ENCODE data around the gene NGF.

NGF gene

DNA sequence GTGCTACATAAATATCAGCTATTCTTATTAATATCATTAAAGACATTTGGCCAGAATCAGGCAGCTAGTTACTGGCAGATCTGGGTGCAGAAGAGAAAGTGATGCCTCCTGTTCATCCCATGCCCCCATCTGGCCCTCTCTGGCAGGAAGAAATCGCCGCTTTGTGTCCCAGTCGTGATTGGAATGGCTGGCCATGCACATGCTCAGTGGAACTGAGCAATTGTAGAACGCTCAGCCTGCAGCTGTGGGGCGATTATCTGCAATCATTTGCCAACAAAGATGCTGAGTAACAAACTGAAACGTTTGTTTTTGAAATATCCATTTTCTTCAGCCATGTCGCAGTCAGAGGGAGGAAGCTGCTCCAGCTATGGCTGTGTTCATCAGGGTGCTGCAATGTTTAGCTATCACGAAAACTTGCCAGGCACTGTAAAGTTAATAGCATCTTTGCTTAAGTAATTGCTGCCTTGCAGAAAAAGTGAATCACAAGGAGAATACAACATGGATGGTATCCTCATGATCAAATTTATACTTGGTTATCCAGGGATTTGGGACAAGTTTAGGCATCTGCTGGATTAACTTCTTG is 36.5 kb downstream of the NGF start:
- Histone ChIP-seq H2AK5ac (ENCODE audit: low read length) (no peak overlapping the region), H2BK12ac (ENCODE audit: low read length) (peak overlapping the region; percentile 67), H3K9me3 (ENCODE audit: insufficient read depth, low read depth, low read length) (no peaks in the 10 kb centered on the region), H3K9ac (ENCODE audit: low read length) (no peak overlapping the region), H3K79me2 (ENCODE audit: control insufficient read depth, insufficient read depth, low read length, poor library complexity) (no peaks in the 10 kb centered on the region), H3K36me3 (ENCODE audit: control insufficient read depth in 1 of 2, insufficient read depth in 2 of 2, low read length in 2 of 2) (no peaks in the 10 kb centered on the region), H3K23ac (ENCODE audit: low read length) (no peak overlapping the region), H4K91ac (ENCODE audit: low read depth, low read length) (peak overlapping the region; percentile 60), H3K4me1 (ENCODE audit: control insufficient read depth in 1 of 2, insufficient read depth in 2 of 2, low read length in 2 of 2) (peaks cover 17 to 26% of the 10 kb centered on the region in 2 experiments), H4K8ac (ENCODE audit: low read depth, low read length) (no peak overlapping the region), H3K79me1 (ENCODE audit: low read length) (peaks cover 11% of the 10 kb centered on the region), H2BK5ac (ENCODE audit: low read depth, low read length, poor library complexity) (peak overlapping the region; percentile 45), H3K4me3 (ENCODE audit: low read depth, low read length) (no peak overlapping the region), H2AFZ (ENCODE audit: insufficient read depth, low read length, poor library complexity) (no peak overlapping the region), H3K14ac (ENCODE audit: low read length) (no peak overlapping the region), H2BK120ac (ENCODE audit: insufficient read depth, low read length, poor library complexity) (peak overlapping the region; percentile 36), H3K27me3 (ENCODE audit: insufficient read depth, low read length) (no peaks in the 10 kb centered on the region), H3K4me2 (ENCODE audit: low read length) (no peak overlapping the region), H3K27ac (ENCODE audit: low read depth, low read length) (peak overlapping the region; percentile 80), H3K4ac (ENCODE audit: low read depth, low read length) (no peak overlapping the region), H3K18ac (ENCODE audit: low read length) (no peak overlapping the region), H4K12ac (ENCODE audit: low read depth, low read length) (no peak overlapping the region)
- no peak for DNase-seq
- no CpG with 5 or more reads among the region's 8 CpGs for WGBS (ENCODE audit: extremely low coverage, insufficient coverage, insufficient read length)

GRCh38 chr1:115300087-115300876 is 37.8 kb downstream of the NGF start:
- Histone ChIP-seq H3K18ac (ENCODE audit: low read length) (no peak overlapping the region), H3K4ac (ENCODE audit: low read depth, low read length) (no peak overlapping the region), H3K79me2 (ENCODE audit: control insufficient read depth, insufficient read depth, low read length, poor library complexity) (no peaks in the 10 kb centered on the region), H3K9ac (ENCODE audit: low read length) (no peak overlapping the region), H3K9me3 (ENCODE audit: insufficient read depth, low read depth, low read length) (no peaks in the 10 kb centered on the region), H3K4me1 (ENCODE audit: control insufficient read depth in 1 of 2, insufficient read depth in 2 of 2, low read length in 2 of 2) (peaks cover 17 to 26% of the 10 kb centered on the region in 2 experiments), H4K91ac (ENCODE audit: low read depth, low read length) (peak overlapping the region; percentile 16), H2AFZ (ENCODE audit: insufficient read depth, low read length, poor library complexity) (no peak overlapping the region), H3K27me3 (ENCODE audit: insufficient read depth, low read length) (no peaks in the 10 kb centered on the region), H3K79me1 (ENCODE audit: low read length) (peaks cover 11% of the 10 kb centered on the region), H3K27ac (ENCODE audit: low read depth, low read length) (peak overlapping the region; percentile 80), H3K4me2 (ENCODE audit: low read length) (peak overlapping the region; percentile 35), H4K8ac (ENCODE audit: low read depth, low read length) (no peak overlapping the region), H2BK12ac (ENCODE audit: low read length) (peak overlapping the region; percentile 5), H3K36me3 (ENCODE audit: control insufficient read depth in 1 of 2, insufficient read depth in 2 of 2, low read length in 2 of 2) (no peaks in the 10 kb centered on the region), H4K12ac (ENCODE audit: low read depth, low read length) (no peak overlapping the region), H3K23ac (ENCODE audit: low read length) (no peak overlapping the region), H2BK120ac (ENCODE audit: insufficient read depth, low read length, poor library complexity) (peak overlapping the region; percentile 47), H2AK5ac (ENCODE audit: low read length) (no peak overlapping the region), H2BK5ac (ENCODE audit: low read depth, low read length, poor library complexity) (peak overlapping the region; percentile 83), H3K14ac (ENCODE audit: low read length) (peak overlapping the region; percentile 15), H3K4me3 (ENCODE audit: low read depth, low read length) (no peak overlapping the region)
- DNase-seq: peak; percentile 73 to 78
- WGBS (ENCODE audit: extremely low coverage, insufficient coverage, insufficient read length): no CpG with 5 or more reads among the region's 8 CpGs

- Histone ChIP-seq H4K8ac (ENCODE audit: low read depth, low read length) (no peak overlapping the region), H3K18ac (ENCODE audit: low read length) (no peak overlapping the region), H3K14ac (ENCODE audit: low read length) (no peak overlapping the region), H4K12ac (ENCODE audit: low read depth, low read length) (no peak overlapping the region), H3K9ac (ENCODE audit: low read length) (no peak overlapping the region), H2BK5ac (ENCODE audit: low read depth, low read length, poor library complexity) (no peak overlapping the region), H3K4me1 (ENCODE audit: control insufficient read depth in 1 of 2, insufficient read depth in 2 of 2, low read length in 2 of 2) (peaks cover 17 to 26% of the 10 kb centered on the region in 2 experiments), H3K79me2 (ENCODE audit: control insufficient read depth, insufficient read depth, low read length, poor library complexity) (no peaks in the 10 kb centered on the region), H2BK120ac (ENCODE audit: insufficient read depth, low read length, poor library complexity) (no peak overlapping the region), H3K4me2 (ENCODE audit: low read length) (no peak overlapping the region), H3K27me3 (ENCODE audit: insufficient read depth, low read length) (no peaks in the 10 kb centered on the region), H3K9me3 (ENCODE audit: insufficient read depth, low read depth, low read length) (no peaks in the 10 kb centered on the region), H2AFZ (ENCODE audit: insufficient read depth, low read length, poor library complexity) (no peak overlapping the region), H4K91ac (ENCODE audit: low read depth, low read length) (no peak overlapping the region), H3K27ac (ENCODE audit: low read depth, low read length) (no peak overlapping the region), H3K4ac (ENCODE audit: low read depth, low read length) (no peak overlapping the region), H3K23ac (ENCODE audit: low read length) (no peak overlapping the region), H3K79me1 (ENCODE audit: low read length) (peaks cover 11% of the 10 kb centered on the region), H2AK5ac (ENCODE audit: low read length) (no peak overlapping the region), H3K36me3 (ENCODE audit: control insufficient read depth in 1 of 2, insufficient read depth in 2 of 2, low read length in 2 of 2) (no peaks in the 10 kb centered on the region), H3K4me3 (ENCODE audit: low read depth, low read length) (no peak overlapping the region), H2BK12ac (ENCODE audit: low read length) (no peak overlapping the region)
- no CpG with 5 or more reads among the region's 2 CpGs for WGBS (ENCODE audit: extremely low coverage, insufficient coverage, insufficient read length)
- DNase-seq: peak; percentile 4 to 20
Measured at GRCh38 chr1:115299266-115299665, 38.8 kb downstream of the NGF start.

GRCh38 chr1:115296981-115297380 is 41.1 kb downstream of the NGF start:
- Histone ChIP-seq H3K27me3 (ENCODE audit: insufficient read depth, low read length) (no peaks in the 10 kb centered on the region), H2BK12ac (ENCODE audit: low read length) (no peak overlapping the region), H3K14ac (ENCODE audit: low read length) (no peak overlapping the region), H3K18ac (ENCODE audit: low read length) (no peak overlapping the region), H3K4me3 (ENCODE audit: low read depth, low read length) (no peak overlapping the region), H3K27ac (ENCODE audit: low read depth, low read length) (no peak overlapping the region), H2AFZ (ENCODE audit: insufficient read depth, low read length, poor library complexity) (no peak overlapping the region), H3K4me1 (ENCODE audit: control insufficient read depth in 1 of 2, insufficient read depth in 2 of 2, low read length in 2 of 2) (peaks cover 9 to 16% of the 10 kb centered on the region in 2 experiments), H2BK120ac (ENCODE audit: insufficient read depth, low read length, poor library complexity) (no peak overlapping the region), H4K8ac (ENCODE audit: low read depth, low read length) (no peak overlapping the region), H3K4ac (ENCODE audit: low read depth, low read length) (no peak overlapping the region), H3K4me2 (ENCODE audit: low read length) (no peak overlapping the region), H3K9me3 (ENCODE audit: insufficient read depth, low read depth, low read length) (no peaks in the 10 kb centered on the region), H3K79me1 (ENCODE audit: low read length) (peaks cover 8% of the 10 kb centered on the region), H2AK5ac (ENCODE audit: low read length) (no peak overlapping the region), H3K9ac (ENCODE audit: low read length) (no peak overlapping the region), H4K12ac (ENCODE audit: low read depth, low read length) (no peak overlapping the region), H3K36me3 (ENCODE audit: control insufficient read depth in 1 of 2, insufficient read depth in 2 of 2, low read length in 2 of 2) (no peaks in the 10 kb centered on the region), H3K23ac (ENCODE audit: low read length) (no peak overlapping the region), H2BK5ac (ENCODE audit: low read depth, low read length, poor library complexity) (no peak overlapping the region), H3K79me2 (ENCODE audit: control insufficient read depth, insufficient read depth, low read length, poor library complexity) (no peaks in the 10 kb centered on the region), H4K91ac (ENCODE audit: low read depth, low read length) (no peak overlapping the region)
- WGBS (ENCODE audit: extremely low coverage, insufficient coverage, insufficient read length): no CpG with 5 or more reads among the region's 2 CpGs
- DNase-seq: no peak

All from trophoblast cell (in vitro differentiated cells and primary cell).